Esophagus muscularis mucosa (tissue), 4 donors: ENCODE measurements around the gene SORCS2. TPM values are rescaled to one million over a fixed set of nuclear protein-coding genes. Genes with fewer than 3 reads are reported as not detected.

ENCODE experiments used
- DNase-seq: peaks from one replicate; pipeline ENCODE4 v3.0.0-alpha.2; 2017; ENCODE audit errors: extremely low spot score
- H3K27ac ChIP-seq, 4 donors: fragments of 200-600 bp; sonication (generic); replicated peaks in 1 of 4; 1 replicate in 3 of 4; 2 replicates in 1 of 4; pipeline ENCODE4 v1.5.1; 2016 to 2019; ENCODE audit warnings: mild to moderate bottlenecking in 1 of 4
- H3K27me3 ChIP-seq, 4 donors: fragments of 200-600 bp; sonication (generic); one replicate each; pipeline versions ENCODE4 v1.5.1 to v1.6.0; 2016 to 2019
- H3K36me3 ChIP-seq, 4 donors: fragments of 200-600 bp; sonication (generic); one replicate each; pipeline ENCODE4 v1.5.1; 2016 to 2019
- H3K4me1 ChIP-seq, 4 donors: fragments of 200-600 bp; sonication (generic); one replicate each; pipeline ENCODE4 v1.5.1; 2016 to 2019
- H3K4me3 ChIP-seq, 4 donors: fragments of 200-600 bp; sonication (generic); 1 replicate in 2 of 4; 2 replicates in 2 of 4; pipeline ENCODE4 v1.5.1; 2016 to 2019; ENCODE audit warnings: mild to moderate bottlenecking in 4 of 4, moderate library complexity in 1 of 4
- H3K9me3 ChIP-seq, 4 donors: fragments of 200-600 bp; sonication (generic); 1 replicate in 3 of 4; 2 replicates in 1 of 4; pipeline ENCODE4 v1.5.1; 2016 to 2019
- CTCF ChIP-seq, 3 experiments: fragments of 200-600 bp in 2 of 3; fragments of 450-650 bp in 1 of 3; sonication (generic) in 2 of 3; IDR thresholded peaks; one replicate each; pipeline ENCODE4 v1.5.1; 2017 to 2019; ENCODE audit warnings: antibody characterized with exemption in 3 of 3, mild to moderate bottlenecking in 2 of 3, moderate library complexity in 1 of 3
- EP300 ChIP-seq: sonication (generic); formaldehyde crosslinking; IDR thresholded peaks from one replicate; pipeline ENCODE4 v1.6.1; 2017; ENCODE audit warnings: antibody characterized with exemption
- POLR2A ChIP-seq: fragments of 450-650 bp; IDR thresholded peaks from one replicate; pipeline ENCODE4 v1.6.1; 2017; ENCODE audit warnings: antibody characterized with exemption, moderate library complexity, mild to moderate bottlenecking, low read depth
- POLR2AphosphoS5 ChIP-seq, 2 donors: sonication (generic); formaldehyde crosslinking; IDR thresholded peaks; one replicate each; pipeline ENCODE4 v1.6.1; 2017; ENCODE audit warnings: antibody characterized with exemption in 2 of 2
- WGBS: methylation state at CpG from one replicate; pipeline ENCODE4 v1.1.5; 2018; 5-methylcytosine and 5-hydroxymethylcytosine counted together
- intact Hi-C: fragments of 100-400 bp; cut with DNase I; formaldehyde crosslinking; loops from one replicate; pipeline ENCODE4 v1.15.1; 2023
- total RNA-seq, 4 donors: library from RNA; depleted of rRNA; stranded (reverse); fragments of >200 nt; gene quantifications; one replicate each; pipeline versions ENCODE4 v1.1.0 to v1.2.1, GENCODE V29; 2016

The SORCS2 gene
- total RNA-seq, 4 donors from 2014 or later: 3.3 to 10.1 (median 4.3) TPM

- TF ChIP-seq EP300 (no peak), POLR2AphosphoS5 (IDR thresholded peaks at IDR 0.05) (no peak), CTCF (IDR thresholded peaks at IDR 0.05) (no peak), POLR2A (no peak)
- Histone ChIP-seq H3K27ac (no peak overlapping the region), H3K9me3 (peaks cover 0 to 14% (median 9%) of the 10 kb centered on the region in 4 donors), H3K4me1 (peaks cover 1 to 31% (median 25%) of the 10 kb centered on the region in 4 donors), H3K27me3 (no peaks in the 10 kb centered on the region), H3K4me3 (no peak overlapping the region), H3K36me3 (no peaks in the 10 kb centered on the region)
- intact Hi-C loops: no loop called here
- no peak for DNase-seq
- WGBS: 77% methylated on average over 3 of the region's 16 CpGs
Measured at GRCh38 chr4:7323872-7324650, 131.7 kb downstream of the SORCS2 start.

- intact Hi-C loops: no loop called here
- Histone ChIP-seq H3K4me3 (no peak overlapping the region), H3K36me3 (no peaks in the 10 kb centered on the region), H3K27me3 (no peaks in the 10 kb centered on the region), H3K4me1 (peaks cover 5 to 37% (median 31%) of the 10 kb centered on the region in 4 donors), H3K27ac (no peak overlapping the region), H3K9me3 (peaks cover 0 to 8% (median 3%) of the 10 kb centered on the region in 4 donors)
- 78% methylated on average over 12 of the region's 13 CpGs for whole genome bisulfite sequencing
- DNase-seq: no peak
- TF ChIP-seq CTCF (IDR thresholded peaks at IDR 0.05) (no peak), POLR2A (no peak), POLR2AphosphoS5 (IDR thresholded peaks at IDR 0.05) (no peak), EP300 (no peak)
Measured at GRCh38 chr4:7324651-7325121, 132.3 kb downstream of the SORCS2 start.

- Histone ChIP-seq H3K36me3 (no peaks in the 10 kb centered on the region), H3K27ac (no peak overlapping the region), H3K4me3 (no peak overlapping the region), H3K9me3 (peaks cover 0 to 1% (median 0%) of the 10 kb centered on the region in 4 donors), H3K27me3 (no peaks in the 10 kb centered on the region), H3K4me1 (peaks cover 5 to 38% (median 31%) of the 10 kb centered on the region in 4 donors)
- intact Hi-C loops: no loop called here
- DNase-seq: no peak
- TF ChIP-seq EP300: no peak
- TF ChIP-seq CTCF (IDR thresholded peaks at IDR 0.05): no peak
- TF ChIP-seq POLR2AphosphoS5 (IDR thresholded peaks at IDR 0.05): no peak
- no peak for TF ChIP-seq POLR2A
- WGBS: 84% methylated on average over 13 of the region's 13 CpGs
Measured at GRCh38 chr4:7325541-7325940, 133.2 kb downstream of the SORCS2 start.

GRCh38 chr4:7326306-7326692, 134.0 kb downstream of the SORCS2 start:
- Histone ChIP-seq H3K27me3 (no peaks in the 10 kb centered on the region), H3K4me1 (peaks cover 5 to 38% (median 31%) of the 10 kb centered on the region in 4 donors)
- intact Hi-C loops: no loop called here

More at GRCh38 chr4:7326306-7326692, 134.0 kb downstream of the SORCS2 start:
- no peaks in the 10 kb centered on the region for H3K9me3 ChIP-seq
- TF ChIP-seq POLR2A (no peak), EP300 (no peak), CTCF (IDR thresholded peaks at IDR 0.05) (no peak), POLR2AphosphoS5 (IDR thresholded peaks at IDR 0.05) (no peak)
- WGBS: 86% methylated on average over 8 of the region's 12 CpGs
- no peaks in the 10 kb centered on the region for H3K36me3 ChIP-seq
- no peak overlapping the region for H3K27ac ChIP-seq
- no peak overlapping the region for H3K4me3 ChIP-seq
- DNase-seq: no peak
